Measurements from ENCODE around the gene CHST6. TPM values are rescaled to one million over a fixed set of nuclear protein-coding genes. Genes with fewer than 3 reads are reported as not detected.
"Not testable (repeated sequence)": the region's sequence is repeated elsewhere in the genome, so short reads cannot be mapped to it uniquely, and the experiment has no call there.

Gene CHST6
- polyA plus RNA-seq, 3 donors: under 0.01 to 0.06 (median 0.04) TPM

DNA sequence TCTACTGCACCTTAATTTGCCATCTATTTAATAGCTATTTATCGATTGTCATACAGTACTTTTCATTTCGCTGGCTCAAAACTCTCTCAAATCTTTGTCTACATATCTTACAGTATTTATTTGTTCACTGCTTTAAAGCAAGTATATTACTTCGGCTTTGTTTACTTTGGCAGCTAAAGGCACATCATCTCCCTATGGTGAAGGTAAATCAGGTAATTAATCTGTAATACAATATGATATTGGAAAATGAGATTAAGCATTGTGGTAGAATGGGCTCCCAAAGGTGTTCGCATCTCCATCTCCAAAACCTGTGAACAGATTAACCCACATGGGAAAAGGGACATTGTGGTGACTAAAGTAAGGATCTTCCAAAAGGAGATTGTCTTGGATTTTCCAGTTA, 37.2 kb downstream of the CHST6 start:
- H3K27ac ChIP-seq (ENCODE audit: low read depth, low read length): no peak overlapping the region
- 51 to 97% (median 91%) methylated on average over 4 of the region's 4 CpGs for WGBS, 3 donors

DNA sequence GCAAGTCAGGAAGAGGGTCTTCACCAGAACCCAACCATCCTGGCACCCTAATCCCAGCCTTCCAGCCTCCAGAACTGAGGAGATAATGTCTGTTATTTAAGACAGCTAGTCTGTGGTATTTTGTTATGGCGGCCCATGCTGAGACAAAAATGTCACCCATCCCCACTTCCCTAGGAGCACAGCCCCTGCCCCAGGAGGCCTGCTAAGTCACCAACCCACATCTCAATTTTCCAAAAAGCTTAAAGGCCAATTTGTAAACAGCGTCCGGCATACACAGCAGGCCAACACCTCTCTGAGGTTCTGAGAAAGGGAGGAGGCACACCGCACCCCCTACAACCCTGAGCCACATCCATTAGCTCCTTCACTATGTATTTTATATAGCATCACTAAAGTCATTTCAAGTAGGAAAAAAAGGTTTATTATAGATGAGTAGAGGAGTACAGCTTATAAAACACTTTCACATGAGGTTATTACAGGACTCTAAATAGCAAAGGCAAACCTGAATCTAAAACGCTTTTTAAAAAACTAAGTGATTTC, 37.7 kb downstream of the CHST6 start:
- 93 to 98% (median 96%) methylated on average over 5 of the region's 5 CpGs for WGBS, 3 donors
- no peak overlapping the region for H3K27ac ChIP-seq (ENCODE audit: low read depth, low read length)

DNA sequence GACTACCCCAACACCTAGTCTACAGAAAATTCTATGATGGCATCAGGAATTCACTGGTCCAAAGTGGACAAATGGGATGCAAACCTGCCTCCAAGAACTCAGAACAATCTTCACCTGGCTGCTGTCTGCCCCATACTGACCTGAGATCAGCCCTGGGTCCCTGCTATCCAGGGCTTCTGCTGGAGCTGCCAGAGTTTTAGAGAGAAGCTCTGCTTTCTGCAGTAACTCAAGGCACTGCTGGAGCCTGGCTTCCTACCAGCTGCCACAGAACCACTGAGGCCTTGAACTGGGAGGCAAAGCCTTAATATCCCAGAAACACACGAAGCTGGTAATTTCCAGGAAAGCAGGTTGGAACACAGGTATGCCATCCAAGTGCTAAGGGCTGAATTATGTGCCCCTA, 38.3 kb downstream of the CHST6 start:
- no peak overlapping the region for H3K27ac ChIP-seq (ENCODE audit: low read depth, low read length)
- 21 to 87% (median 64%) methylated on average over 1 of the region's 1 CpG for WGBS, 3 donors

DNA sequence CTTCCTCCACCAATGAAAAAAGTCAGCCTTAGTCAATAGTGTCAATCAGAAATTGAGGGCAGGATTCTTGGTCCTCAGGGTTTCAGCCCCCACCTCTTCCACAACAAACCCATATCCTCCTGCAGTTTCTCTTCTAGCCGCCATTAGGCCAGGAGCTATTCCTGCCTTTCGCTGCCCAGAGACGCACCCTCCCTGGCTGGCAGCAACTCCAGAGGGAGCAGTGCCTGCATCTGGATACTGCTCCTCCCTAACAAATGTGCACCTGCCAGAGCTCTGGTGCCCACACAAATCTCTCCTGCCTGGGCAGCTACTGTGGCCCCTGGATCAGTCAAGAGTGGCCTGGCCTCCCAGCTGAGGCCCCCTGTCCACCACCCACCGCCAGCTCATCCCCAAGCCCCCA, 38.8 kb downstream of the CHST6 start:
- 85 to 94% (median 88%) methylated on average over 4 of the region's 4 CpGs for WGBS, 3 donors
- H3K27ac ChIP-seq (ENCODE audit: low read depth, low read length): not testable (repeated sequence)

DNA sequence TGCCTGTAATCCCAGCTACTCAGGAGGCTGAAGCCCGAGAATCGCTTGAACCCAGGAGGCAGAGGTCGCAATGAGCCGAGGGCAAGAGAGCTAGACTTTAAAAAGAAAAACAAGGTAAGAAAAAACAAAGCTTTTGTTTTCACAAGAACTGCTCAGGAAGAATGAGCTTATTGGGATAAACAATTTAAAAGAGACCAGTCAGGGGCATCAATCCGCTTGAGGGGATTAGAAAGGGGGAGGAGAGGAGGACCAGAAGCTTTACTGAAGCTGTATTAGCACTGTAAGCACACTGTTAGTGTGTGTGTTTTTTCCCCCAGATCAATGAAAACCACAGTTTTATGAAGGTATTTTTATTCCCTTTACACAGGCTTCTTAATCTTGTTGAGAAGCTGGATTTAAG, 39.6 kb downstream of the CHST6 start:
- WGBS, 3 donors: 80 to 95% (median 83%) methylated on average over 5 of the region's 5 CpGs

DNA sequence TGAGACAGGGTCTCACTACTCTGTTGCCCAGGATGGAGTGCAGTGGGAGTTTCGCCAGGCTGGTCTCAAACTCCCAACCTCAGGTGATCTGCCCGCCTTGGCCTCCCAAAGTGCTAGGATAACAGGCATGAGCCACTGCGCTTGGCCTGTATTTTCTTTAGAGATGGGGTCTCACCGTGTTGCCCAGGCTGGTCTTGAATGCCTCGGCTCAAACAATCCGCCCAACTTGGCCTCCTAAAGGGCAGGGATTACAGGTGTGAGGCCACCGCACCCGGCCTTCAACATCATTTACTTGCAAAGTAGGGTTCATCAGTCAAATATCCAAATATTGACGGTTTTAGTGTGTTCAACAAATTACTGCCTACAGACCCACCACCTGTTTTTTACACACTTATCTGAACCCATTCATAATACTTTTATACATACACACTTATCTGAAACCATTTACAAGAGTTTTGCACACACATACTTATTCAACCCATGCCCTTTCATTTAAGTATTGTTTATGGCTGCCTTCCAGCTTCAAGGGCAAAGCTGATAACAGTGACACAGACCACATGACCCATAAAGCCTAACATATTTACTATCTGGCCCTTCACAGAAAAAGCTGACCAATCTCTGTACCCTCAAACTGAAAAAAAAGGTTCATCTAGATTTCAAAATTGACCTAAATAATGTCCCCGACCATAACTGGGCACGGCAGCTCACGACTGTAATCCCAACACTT, 42.6 kb downstream of the CHST6 start:
- H3K27ac ChIP-seq (ENCODE audit: low read depth, low read length): no peak overlapping the region
- 56 to 94% (median 93%) methylated on average over 12 of the region's 12 CpGs for WGBS, 3 donors

More for the DNA sequence above, 39.6 kb downstream of the CHST6 start:
- H3K27ac ChIP-seq (ENCODE audit: low read depth, low read length): no peak overlapping the region

DNA sequence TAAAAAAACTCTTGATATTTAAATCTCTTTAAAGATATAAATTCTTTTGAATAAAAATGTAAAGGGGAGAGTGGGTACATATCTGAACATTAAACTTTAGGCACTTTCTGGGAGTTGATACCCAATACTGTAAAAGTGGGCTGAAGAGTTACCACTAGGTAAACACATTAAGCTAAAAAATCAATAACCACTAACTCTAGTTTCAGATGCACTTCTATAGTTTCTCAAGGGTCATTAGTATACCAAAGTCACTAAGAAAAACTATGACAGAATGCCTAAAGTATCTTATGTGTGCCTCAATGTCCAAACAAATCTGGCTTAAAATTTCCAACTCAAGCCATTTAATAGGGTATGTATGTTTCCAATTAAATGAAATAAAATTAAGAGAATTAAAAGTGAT, 48.8 kb downstream of the CHST6 start:
- H3K27ac ChIP-seq (ENCODE audit: low read depth, low read length): no peak overlapping the region

DNA sequence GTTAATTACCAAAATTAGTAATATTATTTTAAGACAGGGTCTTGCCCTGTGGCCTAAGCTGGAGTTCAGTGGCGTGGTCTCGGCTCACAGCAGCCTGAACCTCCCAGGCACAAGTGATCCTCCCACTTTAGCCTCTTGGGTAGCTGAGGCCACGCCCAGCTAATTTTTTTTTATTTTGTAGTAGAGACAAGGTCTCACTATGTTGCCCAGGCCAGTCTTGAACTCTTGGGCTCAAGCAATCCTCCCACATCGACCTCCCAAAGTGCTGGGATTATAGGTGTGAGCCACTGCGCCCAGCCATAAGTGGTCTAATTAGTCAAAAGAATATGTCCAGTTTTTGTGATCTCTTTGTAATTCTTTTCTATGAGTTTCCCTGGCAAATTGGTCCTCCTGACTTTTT, 49.9 kb downstream of the CHST6 start:
- H3K27ac ChIP-seq (ENCODE audit: low read depth, low read length): no peak overlapping the region
- WGBS, 3 donors: 60 to 83% (median 82%) methylated on average over 5 of the region's 5 CpGs

DNA sequence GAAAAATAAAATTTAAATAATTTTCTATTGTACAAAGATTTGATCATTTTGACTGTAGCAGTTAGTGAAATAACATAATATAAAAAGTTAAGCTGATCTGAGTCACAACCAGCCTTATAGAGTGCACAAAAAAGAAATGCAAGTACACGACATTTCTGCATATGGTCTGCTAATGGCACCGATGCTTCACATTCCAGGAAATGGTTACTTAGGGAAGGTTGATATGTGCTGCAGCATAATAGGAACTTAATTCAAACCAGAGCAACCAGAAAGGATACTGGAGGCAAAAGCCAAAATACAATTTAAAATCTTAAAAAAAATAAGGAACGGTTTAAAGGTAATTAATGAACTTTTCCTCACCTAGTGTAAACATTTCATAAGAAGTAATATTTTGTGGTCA, 51.9 kb downstream of the CHST6 start:
- H3K27ac ChIP-seq (ENCODE audit: low read depth, low read length): no peak overlapping the region
- 73 to 85% (median 82%) methylated on average over 3 of the region's 3 CpGs for WGBS, 3 donors

DNA sequence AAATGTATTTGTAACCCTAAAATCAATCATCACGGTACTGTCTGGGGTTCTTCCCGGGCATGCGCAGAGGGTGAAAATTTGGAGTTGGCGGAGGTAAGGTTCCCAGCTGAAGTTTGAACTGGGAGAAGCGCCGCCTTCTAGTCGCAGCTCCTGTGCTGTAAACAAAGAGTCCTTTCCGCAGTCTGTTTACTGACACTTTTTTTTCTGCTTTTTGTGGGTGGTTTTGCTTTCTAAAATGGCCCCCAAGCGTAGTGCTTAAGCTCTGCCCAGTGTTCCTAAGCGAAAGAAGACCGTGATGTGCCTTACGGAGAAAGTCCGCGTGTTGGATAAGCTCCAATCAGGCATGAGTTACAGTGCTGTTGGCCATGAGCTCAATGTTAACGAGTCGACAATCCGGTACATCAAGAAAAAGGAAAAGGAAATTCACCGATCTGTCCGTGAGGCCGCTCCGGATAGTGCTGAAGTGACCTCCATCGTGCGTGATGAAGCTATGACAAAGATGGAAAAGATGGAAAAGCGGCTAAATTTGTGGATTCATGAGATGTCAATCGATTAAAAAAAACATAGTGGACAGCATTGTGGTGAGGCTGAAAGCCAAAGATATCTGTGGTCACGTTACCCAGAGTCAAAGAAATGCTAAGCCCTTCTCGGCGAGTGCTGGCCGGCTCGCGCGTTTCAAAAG, 61.4 kb downstream of the CHST6 start:
- H3K27ac ChIP-seq (ENCODE audit: low read depth, low read length): peak overlapping the region; percentile 7
- 1 to 7% (median 4%) methylated on average over 32 of the region's 32 CpGs for WGBS, 3 donors

DNA sequence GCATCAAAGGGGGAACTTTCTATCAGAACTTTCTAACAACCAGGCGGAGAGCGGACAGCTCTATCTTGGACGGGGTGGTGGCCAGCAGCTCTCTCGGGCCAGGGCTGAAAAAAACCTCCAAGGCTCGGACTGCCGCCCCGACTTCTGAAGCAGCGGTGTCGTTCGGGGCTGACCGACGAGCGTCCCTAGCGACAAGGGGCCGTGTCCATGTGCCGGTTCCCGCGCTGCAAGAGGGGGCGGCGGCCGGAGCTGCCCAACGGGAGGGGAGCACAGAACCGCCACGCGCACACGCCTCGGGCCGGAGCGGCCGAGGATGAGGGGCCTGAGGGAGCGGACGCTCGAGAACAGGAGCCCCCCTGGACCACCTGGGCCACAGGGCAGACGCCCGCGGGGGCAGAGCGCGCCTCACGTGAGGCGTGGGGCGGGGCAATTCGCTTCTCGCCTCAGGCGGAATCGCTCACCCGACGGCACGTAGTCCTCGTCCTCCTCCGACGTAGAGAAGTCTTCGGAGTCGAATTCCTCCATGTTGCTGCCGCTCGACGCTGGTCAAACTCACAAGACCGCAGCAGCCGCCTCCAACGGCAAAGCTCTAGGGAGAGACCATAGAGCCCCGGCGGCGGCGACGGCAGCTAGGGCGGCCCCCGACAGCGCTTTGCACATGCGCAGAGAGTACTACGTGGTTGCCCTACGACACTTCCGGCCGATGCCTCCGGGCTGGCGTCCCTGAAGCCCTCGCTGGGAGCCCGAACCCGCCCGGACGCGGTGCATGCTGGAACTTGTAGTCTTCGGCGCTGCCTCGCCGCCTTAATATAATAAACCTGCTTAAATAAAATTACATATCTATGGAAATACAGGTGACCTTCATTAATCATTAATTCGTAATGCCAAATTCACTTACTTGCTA, 62.2 kb downstream of the CHST6 start, which contains the start of gene CFDP1:
CFDP1 (minus strand) TSS at position 676 of the 904 bp plus-strand sequence; CDS start at position 525, 151 bp downstream.
- peak within 1 kb of the TSS; percentile 7 for H3K27ac ChIP-seq (ENCODE audit: low read depth, low read length)
- 0 to 1% (median 1%) methylated on average over 79 to 85 of the region's 85 CpGs for WGBS, 3 donors

DNA sequence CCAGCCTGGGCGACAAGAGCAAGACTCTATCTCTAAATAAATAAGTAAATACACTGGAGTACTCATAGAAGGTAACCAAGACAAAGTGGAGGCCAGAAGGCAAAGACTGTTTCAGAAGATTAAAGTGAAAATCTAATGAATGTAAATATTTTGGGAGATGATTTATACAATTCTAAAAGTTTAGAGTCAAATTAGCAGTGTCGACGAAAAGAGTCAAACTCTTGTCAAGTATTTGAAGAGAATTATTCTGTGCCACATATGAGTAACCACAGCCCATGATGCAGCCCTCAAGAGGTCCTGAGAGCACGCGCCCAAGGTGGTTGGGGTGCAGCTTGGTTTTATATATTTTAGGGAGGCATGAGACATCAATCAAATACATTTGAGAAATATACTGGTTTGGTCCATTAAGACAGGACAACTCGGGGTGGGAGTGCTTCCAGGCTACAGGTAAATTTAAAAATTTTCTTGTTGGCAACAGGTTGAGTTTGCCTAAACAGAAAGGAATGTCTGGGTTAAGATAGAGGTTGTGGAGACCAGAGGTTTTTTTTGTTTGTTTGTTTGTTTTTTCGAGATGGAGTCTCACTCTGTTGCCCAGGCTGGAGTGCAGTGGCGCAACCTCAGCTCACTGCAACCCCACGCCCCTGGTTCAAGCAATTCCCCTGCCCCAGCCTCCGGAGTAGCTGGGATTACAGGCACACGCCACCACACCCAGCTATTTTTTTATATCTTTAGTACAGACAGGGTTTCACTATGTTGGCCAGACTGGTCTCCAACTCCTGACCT, 65.4 kb downstream of the CHST6 start:
- 87 to 90% (median 89%) methylated on average over 11 of the region's 11 CpGs for WGBS, 3 donors
- H3K27ac ChIP-seq (ENCODE audit: low read depth, low read length): no peak overlapping the region

DNA sequence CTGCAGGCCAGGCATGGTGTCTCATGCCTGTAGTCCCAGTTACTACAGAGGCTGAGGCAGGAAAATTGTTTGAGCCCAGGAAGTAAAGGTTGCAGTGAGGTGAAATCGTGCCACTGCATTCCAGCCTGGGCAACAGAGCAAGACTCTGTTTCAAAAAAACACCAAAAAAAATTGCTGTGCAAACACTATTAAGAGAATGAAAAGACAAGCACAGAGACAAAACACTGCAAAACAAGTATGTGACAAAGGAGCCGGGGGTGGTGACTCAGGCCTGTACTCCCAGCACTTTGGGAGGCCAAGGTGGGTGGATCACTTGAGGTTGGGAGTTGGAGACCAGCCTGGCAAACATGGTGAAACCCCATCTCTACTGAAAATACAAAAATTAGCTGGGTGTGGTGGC, 68.7 kb downstream of the CHST6 start:
- H3K27ac ChIP-seq (ENCODE audit: low read depth, low read length): not testable (repeated sequence)
- 69 to 81% (median 76%) methylated on average over 2 of the region's 2 CpGs for WGBS, 3 donors

DNA sequence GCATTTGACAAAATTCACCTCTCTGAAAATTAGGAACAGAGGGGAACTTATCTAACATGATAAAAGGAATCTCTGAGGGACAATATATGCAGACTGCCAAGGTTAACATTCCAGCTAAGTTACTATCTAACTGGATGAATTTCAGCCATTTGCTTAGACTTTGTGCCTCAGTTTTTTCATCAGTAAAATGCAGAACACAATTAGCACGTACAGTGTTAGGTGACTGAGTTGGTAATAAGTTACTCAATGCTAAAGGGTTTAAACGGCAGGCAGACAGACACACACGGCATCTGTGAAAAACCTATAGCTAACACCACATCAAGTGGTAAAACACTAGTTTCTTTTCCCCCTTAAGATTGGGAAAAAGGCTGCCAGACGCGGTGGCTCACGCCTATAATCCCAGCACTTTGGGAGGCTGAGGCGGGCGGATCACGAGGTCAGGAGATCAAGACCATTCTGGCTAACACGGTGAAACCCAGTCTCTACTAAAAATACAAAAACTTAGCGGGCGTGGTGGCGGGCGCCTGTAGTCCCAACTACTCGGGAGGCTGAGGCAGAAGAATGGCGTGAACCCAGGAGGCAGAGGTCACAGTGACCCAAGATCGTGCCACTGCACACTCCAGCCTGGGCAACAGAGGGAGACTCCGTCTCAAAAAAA, 71.0 kb downstream of the CHST6 start:
- H3K27ac ChIP-seq (ENCODE audit: low read depth, low read length): not testable (repeated sequence)
- 66 to 82% (median 77%) methylated on average over 18 of the region's 18 CpGs for WGBS, 3 donors

DNA sequence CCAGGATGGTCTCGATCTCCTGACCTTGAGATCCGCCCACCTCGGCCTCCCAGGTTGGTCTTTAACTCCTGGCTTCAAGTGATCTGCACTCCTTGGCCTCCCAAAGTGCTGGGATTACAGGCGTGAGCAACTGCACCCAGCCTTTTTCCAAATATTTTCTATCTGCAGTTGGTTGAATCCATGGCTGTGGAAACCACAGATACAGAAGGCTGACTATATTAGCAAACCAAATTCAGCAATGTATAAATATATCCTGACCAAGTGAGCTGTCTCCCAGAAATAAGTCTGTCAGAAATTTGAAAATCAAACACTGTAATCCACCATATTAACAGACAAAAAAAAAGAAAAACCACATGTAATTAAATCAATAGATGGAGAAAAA, 71.5 kb downstream of the CHST6 start:
- WGBS, 3 donors: 68 to 81% (median 80%) methylated on average over 4 of the region's 4 CpGs
- no peak overlapping the region for H3K27ac ChIP-seq (ENCODE audit: low read depth, low read length)
